HepG2 (cell line): Measurements from ENCODE around the gene GFOD1. TPM values are rescaled to one million over a fixed set of nuclear protein-coding genes. Genes with fewer than 3 reads are reported as not detected.

Source experiments
- ARHGAP35 ChIP-seq: sonication (generic); formaldehyde crosslinking; IDR thresholded peaks from 2 replicates; pipeline ENCODE4 v1.9.0; 2022; ENCODE audit warnings: mild to moderate bottlenecking, inconsistent platforms, moderate library complexity, missing genetic modification reagents, borderline replicate concordance
- CENPX ChIP-seq: sonication (generic); formaldehyde crosslinking; IDR thresholded peaks from 2 replicates; pipeline ENCODE4 v1.9.0; 2021; ENCODE audit warnings: mild to moderate bottlenecking, missing genetic modification reagents, moderate library complexity
- FOXP1 ChIP-seq, 2 experiments: fragments of 450-650 bp in 1 of 2; IDR thresholded peaks; 2 replicates each; pipeline ENCODE4 v1.6.1; 2017 to 2018; ENCODE audit warnings: antibody characterized with exemption in 1 of 2
- KDM2A ChIP-seq: sonication (generic); formaldehyde crosslinking; IDR thresholded peaks from 2 replicates; pipeline ENCODE4 v1.4.0; 2020; ENCODE audit warnings: low read depth, missing genetic modification reagents, borderline replicate concordance
- KLF16 ChIP-seq, 2 experiments: sonication (generic) in 1 of 2; formaldehyde crosslinking in 1 of 2; IDR thresholded peaks; 2 replicates each; pipeline versions ENCODE4 v1.6.1 to v1.8.0; 2016 to 2023; ENCODE audit warnings: missing genetic modification reagents in 2 of 2, missing compliant biosample characterization in 1 of 2
- KMT2A ChIP-seq: sonication (generic); formaldehyde crosslinking; IDR thresholded peaks from 2 replicates; pipeline ENCODE4 v1.4.0; 2020; ENCODE audit warnings: missing genetic modification reagents
- MAFK ChIP-seq, 2 experiments: IDR thresholded peaks in 1 of 2; conservative IDR thresholded peaks in 1 of 2; 2 replicates each; pipeline ENCODE4 v1.6.1; 2011; ENCODE audit warnings: improper control_type of control experiment in 2 of 2, low read length in 2 of 2
- MED13 ChIP-seq: sonication (generic); formaldehyde crosslinking; IDR thresholded peaks from 2 replicates; pipeline ENCODE4 v1.5.0; 2020; ENCODE audit warnings: missing genetic modification reagents
- NFE2L1 ChIP-seq: sonication (generic); formaldehyde crosslinking; IDR thresholded peaks from 2 replicates; pipeline ENCODE4 v1.4.0; 2020; ENCODE audit warnings: missing genetic modification reagents, mild to moderate bottlenecking, borderline replicate concordance
- NR2C2 ChIP-seq: sonication (generic); formaldehyde crosslinking; IDR thresholded peaks from 2 replicates; pipeline ENCODE4 v1.4.0; 2020; ENCODE audit warnings: missing genetic modification reagents, mild to moderate bottlenecking, moderate library complexity, borderline replicate concordance
- PTBP1 ChIP-seq: fragments of 200-400 bp; formaldehyde crosslinking; IDR thresholded peaks from 2 replicates; pipeline ENCODE4 v1.6.1; 2018; ENCODE audit warnings: low read length, low read depth; ENCODE audit not compliant: poor library complexity, severe bottlenecking
- SNAPC4 ChIP-seq: sonication (generic); formaldehyde crosslinking; IDR thresholded peaks from 2 replicates; pipeline ENCODE4 v1.4.0; 2020; ENCODE audit warnings: mild to moderate bottlenecking, missing genetic modification reagents
- STAG1 ChIP-seq: sonication (generic); formaldehyde crosslinking; IDR thresholded peaks from 2 replicates; pipeline ENCODE4 v1.4.0; 2020; ENCODE audit warnings: missing genetic modification reagents
- TARDBP ChIP-seq: sonication (generic); formaldehyde crosslinking; IDR thresholded peaks from 2 replicates; pipeline ENCODE4 v1.8.0; 2022; ENCODE audit warnings: mild to moderate bottlenecking, missing genetic modification reagents
- TBX2 ChIP-seq: sonication (generic); formaldehyde crosslinking; IDR thresholded peaks from 2 replicates; pipeline ENCODE4 v1.5.0; 2020; ENCODE audit warnings: missing genetic modification reagents, mild to moderate bottlenecking, borderline replicate concordance
- YEATS2 ChIP-seq: sonication (generic); formaldehyde crosslinking; IDR thresholded peaks from 2 replicates; pipeline ENCODE4 v1.4.0; 2020; ENCODE audit warnings: missing genetic modification reagents, borderline replicate concordance
- ZBTB14 ChIP-seq: sonication (generic); formaldehyde crosslinking; IDR thresholded peaks from 2 replicates; pipeline ENCODE4 v1.4.0; 2020; ENCODE audit warnings: missing genetic modification reagents
- ZBTB2 ChIP-seq: sonication (generic); formaldehyde crosslinking; IDR thresholded peaks from 2 replicates; pipeline ENCODE4 v1.8.0; 2022; ENCODE audit warnings: low read depth, missing genetic modification reagents
- ZNF224 ChIP-seq: sonication (generic); formaldehyde crosslinking; IDR thresholded peaks from 2 replicates; pipeline ENCODE4 v1.5.0; 2020; ENCODE audit warnings: mild to moderate bottlenecking, missing genetic modification reagents
- ZNF510 ChIP-seq: sonication (generic); formaldehyde crosslinking; IDR thresholded peaks from 2 replicates; pipeline ENCODE4 v1.4.0; 2020; ENCODE audit warnings: low read depth, mild to moderate bottlenecking, missing genetic modification reagents
- ZNF552 ChIP-seq: sonication (generic); formaldehyde crosslinking; IDR thresholded peaks from 2 replicates; pipeline ENCODE4 v1.9.0; 2022; ENCODE audit warnings: missing genetic modification reagents, mild to moderate bottlenecking, borderline replicate concordance
- ZNF564 ChIP-seq: sonication (generic); formaldehyde crosslinking; IDR thresholded peaks from 2 replicates; pipeline ENCODE4 v1.8.1; 2023; ENCODE audit warnings: mild to moderate bottlenecking, missing genetic modification reagents
- ZNF577 ChIP-seq: sonication (generic); formaldehyde crosslinking; IDR thresholded peaks from 2 replicates; pipeline ENCODE4 v1.4.0; 2020; ENCODE audit warnings: mild to moderate bottlenecking, low read depth, missing genetic modification reagents, borderline replicate concordance
- ZNF878 ChIP-seq: sonication (generic); formaldehyde crosslinking; IDR thresholded peaks from 2 replicates; pipeline ENCODE4 v1.8.1; 2023; ENCODE audit warnings: mild to moderate bottlenecking, missing genetic modification reagents, moderate library complexity
- polyA plus RNA-seq, 8 experiments: library from polyadenylated mRNA; depleted of rRNA in 3 of 8; stranded (reverse) in 7 of 8; unstranded in 1 of 8; fragments of >200 nt; fragmentation: Illumina TruSeq in 4 of 8; extraction: Trizol in 4 of 8; gene quantifications; 2 replicates each; pipeline versions ENCODE4 v1.2.1 to v1.2.3, GENCODE V29; 2011 to 2016; ENCODE audit warnings: low read depth in 4 of 8, missing spikeins in 1 of 8, mixed read lengths in 1 of 8; ENCODE audit not compliant: insufficient read depth in 1 of 8
- total RNA-seq, 5 experiments: library from RNA; depleted of rRNA; stranded (reverse); fragments of >200 nt; fragmentation: Illumina TruSeq; extraction: Trizol; gene quantifications; 2 replicates each; pipeline ENCODE4 v1.2.3, GENCODE V29; 2016; ENCODE audit warnings: low read depth in 1 of 5

Gene GFOD1
- total and polyA plus RNA-seq, 2 of the 13 experiments (the other 11 are each of a cell fraction or from before 2014, with no cell fraction given): 1.9 to 6.4 TPM

GRCh38 chr6:13413466-13413862 is 73.9 kb downstream of the GFOD1 start (continued):
- TF ChIP-seq SNAPC4 (CRISPR knock-in tag): no peak
- no peak for TF ChIP-seq ZNF224 (CRISPR knock-in tag)
- TF ChIP-seq ZNF564 (CRISPR knock-in tag): 0 out of 2 replicates have a peak, but pooled peaks have one; percentile 68
- TF ChIP-seq KLF16 (CRISPR knock-in tag; IDR thresholded peaks at IDR 0.05): no peak; a peak in 1 of 4 replicates
- no peak for TF ChIP-seq ZNF878 (CRISPR knock-in tag)
- no peak for TF ChIP-seq CENPX (CRISPR knock-in tag)
- no peak for TF ChIP-seq ZNF577
- TF ChIP-seq ZBTB2 (CRISPR knock-in tag): no peak
- 0 out of 2 replicates have a peak, but pooled peaks have one; percentile 17 for TF ChIP-seq STAG1 (CRISPR knock-in tag)
- TF ChIP-seq ZBTB14 (CRISPR knock-in tag): no peak
- no peak for TF ChIP-seq FOXP1 (IDR thresholded peaks at IDR 0.05)
- peak; percentile 89 for TF ChIP-seq FOXP1 (CRISPR knock-in tag; IDR thresholded peaks at IDR 0.05)
- no peak for TF ChIP-seq YEATS2 (CRISPR knock-in tag)
- peak; percentile 79 for TF ChIP-seq TBX2 (CRISPR knock-in tag)
- no peak for TF ChIP-seq MAFK (conservative IDR thresholded peaks at IDR 0.05 in 1 of 2, IDR thresholded peaks at IDR 0.05 in 1 of 2; ENCODE audit: low read length in 2 of 2)
- TF ChIP-seq KDM2A (CRISPR knock-in tag): peak; percentile 24; the same call in 1 of the 2 replicates
- TF ChIP-seq ZNF510: no peak
- no peak for TF ChIP-seq ARHGAP35 (CRISPR knock-in tag)
- TF ChIP-seq MED13 (CRISPR knock-in tag): peak; percentile 83; the same call in 1 of the 2 replicates
- 0 out of 2 replicates have a peak, but pooled peaks have one; percentile 62 for TF ChIP-seq KMT2A (CRISPR knock-in tag)
- TF ChIP-seq TARDBP (CRISPR knock-in tag): peak; percentile 82
- TF ChIP-seq ZNF552 (CRISPR knock-in tag): no peak
- peak; percentile 62; the same call in 1 of the 2 replicates for TF ChIP-seq NR2C2 (CRISPR knock-in tag)
- no peak for TF ChIP-seq PTBP1
- no peak for TF ChIP-seq NFE2L1 (CRISPR knock-in tag)
